HG03066 (cell line): Measurements from ENCODE around the gene PPARA.

ENCODE experiments used
- ATAC-seq: cut with Tn5 transposase; IDR thresholded peaks from one replicate; pipeline ENCODE4 v1.9.1; 2021; ENCODE audit warnings: low read depth; ENCODE audit not compliant: unreplicated experiment

PPARA gene

GRCh38 chr22:46150034-46150654 is at the start of gene PPARA:
Gene PPARA, plus strand, starts transcription at chr22:46150526. Its CDS starts 47,858 bp downstream, at chr22:46198384.
- ATAC-seq, result peak; percentile 54

- ATAC-seq, result no peak
Measured at GRCh38 chr22:46102159-46102558, 48.2 kb upstream of the PPARA start.

- no peak for ATAC-seq
Measured at GRCh38 chr22:46102752-46103151, 47.6 kb upstream of the PPARA start.

GRCh38 chr22:46103181-46103580 is 47.1 kb upstream of the PPARA start:
- ATAC-seq, result no peak

- no peak for ATAC-seq
Measured at GRCh38 chr22:46103664-46104063, 46.7 kb upstream of the PPARA start.

GRCh38 chr22:46104170-46104880 is 46.0 kb upstream of the PPARA start:
- ATAC-seq, result no peak

- ATAC-seq, result no peak
Measured at GRCh38 chr22:46104881-46105493, 45.3 kb upstream of the PPARA start.

- no peak for ATAC-seq
Measured at GRCh38 chr22:46105494-46106278, 44.6 kb upstream of the PPARA start.

GRCh38 chr22:46106279-46107022 is 43.9 kb upstream of the PPARA start:
- ATAC-seq, result no peak

- no peak for ATAC-seq
Measured at GRCh38 chr22:46107089-46107664, 43.1 kb upstream of the PPARA start.

- no peak for ATAC-seq
Measured at GRCh38 chr22:46107753-46108563, 42.4 kb upstream of the PPARA start.

GRCh38 chr22:46108564-46109473 is 41.5 kb upstream of the PPARA start:
- no peak for ATAC-seq

GRCh38 chr22:46109474-46110003 is 40.8 kb upstream of the PPARA start:
- no peak for ATAC-seq

GRCh38 chr22:46110215-46110614 is 40.1 kb upstream of the PPARA start:
- ATAC-seq, result no peak

GRCh38 chr22:46111645-46112306 is 38.5 kb upstream of the PPARA start:
- no peak for ATAC-seq

GRCh38 chr22:46112405-46112804 is 37.9 kb upstream of the PPARA start:
- ATAC-seq, result no peak

GRCh38 chr22:46113110-46113909 is 37.0 kb upstream of the PPARA start:
- no peak for ATAC-seq
